GM12874 (cell line): ENCODE measurements around the gene SPATA25.

Source experiments
- TF ChIP-seq, protein P1 (sequence below): IDR thresholded peaks from 2 replicates; pipeline ENCODE4 v1.5.1; 2011; ENCODE audit warnings: low read depth, mild to moderate bottlenecking, control low read depth, low read length, moderate library complexity; ENCODE audit not compliant: insufficient read depth

The SPATA25 gene

DNA sequence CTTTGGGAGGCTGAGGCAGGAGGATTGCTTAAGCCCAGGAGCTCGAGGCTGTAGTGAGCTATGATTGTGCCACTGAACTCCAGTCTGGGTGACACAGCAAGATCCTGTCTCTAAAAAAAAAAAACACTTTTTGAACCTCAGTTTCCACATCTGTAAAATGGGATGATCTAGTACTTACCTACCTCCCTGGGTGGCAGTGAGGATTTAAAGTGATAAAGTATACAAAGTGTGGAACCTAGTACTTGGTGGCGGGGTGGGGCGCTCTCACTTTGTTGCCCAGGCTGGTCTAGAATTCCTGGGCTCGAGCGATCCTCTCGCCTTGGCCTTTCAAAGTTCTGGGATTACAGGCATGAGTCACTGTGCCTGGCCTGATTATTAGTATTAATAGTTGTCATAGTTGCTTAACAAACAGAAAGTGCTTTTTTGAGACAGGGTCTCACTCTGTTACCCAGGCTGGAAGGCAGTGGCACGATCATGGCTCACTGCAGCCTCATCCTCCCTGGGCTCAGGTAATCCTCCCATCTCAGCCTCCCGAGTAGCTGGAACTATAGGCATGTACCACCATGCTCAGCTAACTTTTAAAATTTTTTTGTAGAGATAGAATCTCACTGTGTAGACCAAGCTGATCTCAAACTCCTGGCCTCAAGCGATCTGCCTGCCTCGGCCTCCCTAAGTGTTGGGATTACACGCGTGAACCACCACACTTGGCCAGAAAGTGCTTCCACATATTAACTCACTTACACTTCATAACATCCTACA, 31.5 kb upstream of the SPATA25 start:
- TF ChIP-seq, protein P1, sequence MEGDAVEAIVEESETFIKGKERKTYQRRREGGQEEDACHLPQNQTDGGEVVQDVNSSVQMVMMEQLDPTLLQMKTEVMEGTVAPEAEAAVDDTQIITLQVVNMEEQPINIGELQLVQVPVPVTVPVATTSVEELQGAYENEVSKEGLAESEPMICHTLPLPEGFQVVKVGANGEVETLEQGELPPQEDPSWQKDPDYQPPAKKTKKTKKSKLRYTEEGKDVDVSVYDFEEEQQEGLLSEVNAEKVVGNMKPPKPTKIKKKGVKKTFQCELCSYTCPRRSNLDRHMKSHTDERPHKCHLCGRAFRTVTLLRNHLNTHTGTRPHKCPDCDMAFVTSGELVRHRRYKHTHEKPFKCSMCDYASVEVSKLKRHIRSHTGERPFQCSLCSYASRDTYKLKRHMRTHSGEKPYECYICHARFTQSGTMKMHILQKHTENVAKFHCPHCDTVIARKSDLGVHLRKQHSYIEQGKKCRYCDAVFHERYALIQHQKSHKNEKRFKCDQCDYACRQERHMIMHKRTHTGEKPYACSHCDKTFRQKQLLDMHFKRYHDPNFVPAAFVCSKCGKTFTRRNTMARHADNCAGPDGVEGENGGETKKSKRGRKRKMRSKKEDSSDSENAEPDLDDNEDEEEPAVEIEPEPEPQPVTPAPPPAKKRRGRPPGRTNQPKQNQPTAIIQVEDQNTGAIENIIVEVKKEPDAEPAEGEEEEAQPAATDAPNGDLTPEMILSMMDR = no peak

DNA sequence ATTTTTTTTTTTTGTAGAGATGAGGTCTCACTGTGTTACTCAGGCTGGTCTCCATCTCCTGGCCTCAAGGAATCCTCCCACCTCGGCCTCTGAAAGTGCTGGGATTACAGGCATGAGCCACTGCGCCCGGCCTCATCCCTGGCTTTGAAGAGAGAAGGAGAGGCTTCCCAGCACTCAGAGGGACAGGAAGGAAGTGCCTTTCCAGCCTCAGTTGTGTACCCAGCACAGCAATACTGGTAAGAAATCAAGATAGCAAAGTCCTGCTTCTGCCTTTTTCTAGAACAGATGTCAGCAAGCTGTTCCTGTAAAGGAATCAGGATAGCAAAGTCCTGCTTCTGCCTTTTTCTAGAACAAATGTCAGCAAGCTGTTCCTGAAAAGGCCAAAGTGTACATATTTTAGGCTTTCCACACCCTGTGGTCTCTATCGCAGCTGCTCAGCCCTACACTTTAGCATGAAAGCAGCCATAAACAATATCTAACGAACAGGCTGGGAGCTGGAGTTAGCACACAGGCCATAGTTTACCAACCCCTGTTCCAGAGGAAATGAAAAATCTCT, 30.8 kb upstream of the SPATA25 start:
- TF ChIP-seq, protein P1 = no peak

DNA sequence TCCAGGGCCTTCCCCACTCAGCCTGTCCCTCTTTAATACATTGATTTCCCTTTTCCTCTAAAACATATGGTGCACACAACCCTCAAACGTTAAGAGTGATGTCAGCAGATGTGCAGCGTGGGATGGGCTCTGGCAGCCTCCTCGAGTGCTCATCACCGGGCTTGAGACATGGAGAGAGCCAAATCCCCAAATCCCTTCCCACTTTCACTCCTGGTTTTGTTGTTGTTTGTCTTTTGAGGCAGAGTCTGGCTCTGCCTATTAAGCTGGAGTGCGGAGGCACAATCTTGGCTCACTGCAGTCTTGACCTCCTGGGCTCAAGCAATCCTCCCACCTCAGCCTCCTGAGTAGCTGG, 30.3 kb upstream of the SPATA25 start:
- TF ChIP-seq, protein P1 = no peak

DNA sequence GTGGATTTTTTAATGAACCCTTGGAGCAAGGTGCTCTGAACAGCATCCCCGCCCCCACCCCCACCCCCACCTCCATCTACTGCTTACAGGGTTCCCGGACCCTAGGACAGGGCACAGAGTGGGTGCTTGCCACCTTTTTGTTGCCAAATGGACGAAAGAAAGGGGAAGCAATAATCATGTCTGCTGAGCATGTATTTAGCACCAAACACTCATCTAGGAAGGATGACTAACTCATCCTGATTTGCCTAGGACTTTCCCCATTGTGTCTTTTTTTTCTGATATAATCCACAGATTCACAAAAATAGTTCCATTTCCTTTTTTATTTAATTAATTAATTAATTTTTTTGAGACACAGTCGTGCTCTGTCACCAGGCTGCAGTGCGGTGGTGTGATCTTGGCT, 25.7 kb upstream of the SPATA25 start:
- TF ChIP-seq, protein P1 = no peak

DNA sequence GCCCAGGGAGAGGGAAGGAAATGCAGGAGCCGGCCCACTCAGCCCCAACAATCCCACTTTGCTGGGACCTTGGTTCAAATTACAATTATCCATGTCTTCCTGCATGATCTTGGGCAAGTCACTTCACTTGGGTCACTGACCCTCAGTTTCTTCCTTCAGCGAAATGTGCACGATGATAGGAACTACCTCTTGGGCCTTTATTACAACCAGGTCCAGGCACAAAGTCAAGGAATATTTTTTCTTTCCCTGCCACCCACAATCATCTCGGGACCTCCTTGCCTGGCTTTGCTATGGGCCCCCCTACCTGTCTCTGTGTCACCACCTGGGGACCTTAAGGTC, 24.9 kb upstream of the SPATA25 start:
- TF ChIP-seq, protein P1 = no peak

DNA sequence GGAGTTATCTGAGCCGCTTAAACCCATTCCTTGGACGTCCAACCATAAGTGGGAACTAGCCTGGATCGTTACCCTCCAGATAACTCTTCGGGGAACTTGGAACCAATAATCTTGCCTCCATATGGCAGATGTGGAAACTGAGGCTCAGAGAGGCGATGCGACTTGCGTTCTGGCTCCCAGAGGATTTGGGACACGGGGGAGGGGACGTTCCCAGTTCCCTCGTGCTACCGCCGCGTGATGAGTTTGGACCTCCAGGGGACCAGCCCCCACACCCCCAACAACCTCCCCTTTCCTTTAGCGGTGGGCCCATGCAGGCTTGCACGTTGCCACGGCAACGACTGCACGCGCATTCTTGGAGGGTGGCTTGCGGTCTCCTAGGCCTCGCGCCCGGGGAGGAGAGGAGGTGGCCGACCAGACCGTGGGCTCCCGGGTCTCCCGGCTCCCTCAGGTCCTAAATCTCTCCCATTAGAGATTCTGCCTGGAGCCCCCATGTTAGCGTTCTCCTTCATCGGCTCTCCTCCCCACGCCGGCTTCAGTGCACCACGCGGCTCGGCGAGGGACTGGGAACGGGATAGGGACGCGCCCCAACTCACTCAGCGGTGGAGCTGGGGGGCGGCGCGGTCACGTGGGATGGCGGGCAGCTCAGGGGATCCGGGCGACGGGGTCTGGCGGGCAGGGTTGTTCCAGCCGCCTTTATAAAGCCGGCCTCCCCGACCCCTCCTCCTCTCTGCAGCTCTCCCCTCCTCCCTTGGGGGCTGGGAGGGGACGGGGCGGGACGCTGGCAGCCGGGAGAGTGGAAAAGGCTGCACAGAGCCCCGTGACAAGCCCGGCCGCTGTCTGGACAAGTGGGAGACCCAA, 24.3 kb upstream of the SPATA25 start, which contains the start of gene PLTP:
TSS of gene PLTP (minus strand) at position 670 of the 858 bp plus-strand sequence. CDS start 703 bp downstream, outside the sequence.
- TF ChIP-seq, protein P1 = no peak
